Measurements from ENCODE around the gene PMM2.

The PMM2 gene

GRCh38 chr16:8890549-8890921 lies 92.9 kb downstream of the PMM2 start:
- DNase-seq, result no peak

GRCh38 chr16:8892101-8892575 lies 94.5 kb downstream of the PMM2 start:
- DNase-seq, result no peak

- DNase-seq, result no peak
These were observed 95.8 kb downstream of the PMM2 start for GRCh38 chr16:8893426-8893825.

- DNase-seq, result no peak
These were observed 96.5 kb downstream of the PMM2 start for GRCh38 chr16:8893976-8894690.

GRCh38 chr16:8894736-8895334 lies 97.2 kb downstream of the PMM2 start:
- no peak for DNase-seq

GRCh38 chr16:8898660-8899318 lies 101.2 kb downstream of the PMM2 start:
- no peak for DNase-seq

All from stimulated activated CD4-positive, alpha-beta T cell treated with anti-CD3 and anti-CD28 coated beads, Interleukin-4, amount 100 ng/mL, for 4 hours (primary cell).